Omental fat pad (tissue), 4 donors: ENCODE data around the gene EPS8. TPM values are rescaled to one million over a fixed set of nuclear protein-coding genes. Genes with fewer than 3 reads are reported as not detected.

Source experiments
- ATAC-seq: fragments of 150-250 bp; one replicate; pipeline ENCODE4 v1.9.1; 2016; ENCODE audit warnings: mild to moderate bottlenecking, moderate library complexity; ENCODE audit not compliant: low FRiP score
- DNase-seq: peaks from one replicate; pipeline ENCODE4 v3.0.0-alpha.2; 2019; ENCODE audit warnings: low spot score
- total RNA-seq, 4 donors: library from RNA; depleted of rRNA; stranded (reverse); fragments of >200 nt; gene quantifications; one replicate each; pipeline ENCODE4 v1.1.0, GENCODE V29; 2016
- TF ChIP-seq, protein P1 (sequence below), 3 donors: fragments of 450-650 bp; IDR thresholded peaks; one replicate each; pipeline ENCODE4 v1.5.1; 2016 to 2017; ENCODE audit warnings: antibody characterized with exemption in 3 of 3, mild to moderate bottlenecking in 3 of 3, moderate library complexity in 2 of 3

The EPS8 gene
- total RNA-seq, 4 donors from 2014 or later: 181 to 354 (median 226) TPM

DNA sequence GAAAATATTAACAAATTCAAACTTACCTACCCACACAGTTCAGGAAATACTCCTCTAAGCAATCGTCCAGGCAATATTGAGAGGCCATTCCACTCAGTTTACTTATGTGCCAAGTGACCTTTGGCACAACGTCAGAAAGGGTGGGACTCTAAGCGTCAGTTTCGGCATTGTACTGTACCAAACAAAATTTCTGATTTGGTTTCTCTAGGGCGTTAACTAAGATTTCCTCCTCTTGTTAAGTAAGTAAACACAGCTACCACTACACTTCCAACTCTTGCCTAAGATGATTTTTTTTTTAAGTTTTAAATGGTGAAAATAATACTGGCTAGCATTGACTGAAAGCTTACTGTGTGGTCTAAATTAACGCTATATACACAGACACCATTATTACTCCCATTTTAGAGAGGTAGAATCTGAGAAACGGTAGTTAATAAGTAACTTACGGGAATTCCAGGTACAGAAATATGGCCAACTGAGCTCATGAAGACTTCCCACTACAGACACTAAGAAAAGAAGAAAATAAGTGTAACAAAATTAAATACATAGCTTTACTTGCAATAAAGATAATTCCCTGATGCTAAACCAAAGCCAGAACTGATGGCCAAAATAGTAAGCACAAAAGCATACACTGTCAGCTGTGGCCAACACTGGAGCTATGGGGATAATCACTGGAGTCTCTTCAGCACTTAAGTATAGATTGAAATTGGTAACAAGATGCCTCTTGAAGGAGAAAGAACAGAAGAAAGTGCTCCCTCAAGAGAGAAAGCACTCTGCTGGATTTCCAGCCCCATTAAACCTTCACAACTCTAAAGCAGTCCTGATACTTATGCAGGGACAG, 76.1 kb downstream of the EPS8 start:
- ATAC-seq (no peak), DNase-seq (no peak)
- TF ChIP-seq, protein P1, sequence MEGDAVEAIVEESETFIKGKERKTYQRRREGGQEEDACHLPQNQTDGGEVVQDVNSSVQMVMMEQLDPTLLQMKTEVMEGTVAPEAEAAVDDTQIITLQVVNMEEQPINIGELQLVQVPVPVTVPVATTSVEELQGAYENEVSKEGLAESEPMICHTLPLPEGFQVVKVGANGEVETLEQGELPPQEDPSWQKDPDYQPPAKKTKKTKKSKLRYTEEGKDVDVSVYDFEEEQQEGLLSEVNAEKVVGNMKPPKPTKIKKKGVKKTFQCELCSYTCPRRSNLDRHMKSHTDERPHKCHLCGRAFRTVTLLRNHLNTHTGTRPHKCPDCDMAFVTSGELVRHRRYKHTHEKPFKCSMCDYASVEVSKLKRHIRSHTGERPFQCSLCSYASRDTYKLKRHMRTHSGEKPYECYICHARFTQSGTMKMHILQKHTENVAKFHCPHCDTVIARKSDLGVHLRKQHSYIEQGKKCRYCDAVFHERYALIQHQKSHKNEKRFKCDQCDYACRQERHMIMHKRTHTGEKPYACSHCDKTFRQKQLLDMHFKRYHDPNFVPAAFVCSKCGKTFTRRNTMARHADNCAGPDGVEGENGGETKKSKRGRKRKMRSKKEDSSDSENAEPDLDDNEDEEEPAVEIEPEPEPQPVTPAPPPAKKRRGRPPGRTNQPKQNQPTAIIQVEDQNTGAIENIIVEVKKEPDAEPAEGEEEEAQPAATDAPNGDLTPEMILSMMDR (IDR thresholded peaks at IDR 0.05): no peak

DNA sequence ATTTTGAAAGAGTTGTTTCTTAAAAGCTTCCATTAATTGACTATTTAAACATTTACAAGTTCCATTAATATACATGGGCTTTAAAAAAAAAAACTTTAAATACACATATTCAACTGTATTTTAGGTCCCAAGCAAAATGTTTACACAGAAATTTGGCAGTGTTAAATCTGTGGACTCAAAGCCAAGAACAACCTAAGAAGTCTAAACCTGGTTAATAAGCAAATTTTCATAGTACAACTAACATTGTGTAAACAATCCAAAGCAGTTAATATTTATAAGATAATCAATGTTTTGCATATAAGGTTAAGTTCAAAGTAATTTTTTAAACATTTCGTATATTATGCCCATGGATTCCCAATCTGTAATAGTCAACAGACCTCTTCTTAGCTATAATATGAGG, 77.0 kb downstream of the EPS8 start:
- TF ChIP-seq, protein P1 (IDR thresholded peaks at IDR 0.05): no peak
- ATAC-seq (no peak), DNase-seq (no peak)

DNA sequence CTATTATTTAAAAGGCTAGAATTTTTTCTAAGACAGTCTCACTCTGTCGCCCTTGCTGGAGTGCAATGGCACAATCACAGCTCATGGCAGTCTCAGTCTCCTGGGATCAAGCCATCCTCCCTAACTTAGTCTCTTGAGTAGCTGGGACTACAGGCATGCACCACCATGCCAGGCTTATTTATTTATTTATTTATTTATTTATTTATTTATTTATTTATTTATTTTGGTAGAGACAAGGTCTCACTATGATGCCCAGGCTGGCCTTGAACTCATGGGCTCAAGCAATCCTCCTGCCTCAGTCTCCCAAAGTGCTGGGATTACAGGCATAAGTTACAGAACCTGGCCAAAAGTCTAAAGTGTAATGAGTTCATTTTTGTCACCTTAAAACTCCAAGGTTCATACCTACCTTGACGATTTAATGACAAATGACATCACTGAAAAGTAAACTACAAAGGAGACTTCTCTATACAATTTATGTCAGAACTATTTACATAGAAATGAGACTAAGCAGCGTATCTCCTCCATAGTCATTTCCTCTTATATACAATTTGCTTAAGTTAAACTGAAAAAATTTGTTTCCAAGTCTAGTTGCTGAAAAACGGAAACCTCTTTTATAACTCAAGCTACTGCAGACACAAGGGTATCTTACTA, 78.2 kb downstream of the EPS8 start:
- ATAC-seq (no peak), DNase-seq (no peak)
- TF ChIP-seq, protein P1 (IDR thresholded peaks at IDR 0.05): no peak

DNA sequence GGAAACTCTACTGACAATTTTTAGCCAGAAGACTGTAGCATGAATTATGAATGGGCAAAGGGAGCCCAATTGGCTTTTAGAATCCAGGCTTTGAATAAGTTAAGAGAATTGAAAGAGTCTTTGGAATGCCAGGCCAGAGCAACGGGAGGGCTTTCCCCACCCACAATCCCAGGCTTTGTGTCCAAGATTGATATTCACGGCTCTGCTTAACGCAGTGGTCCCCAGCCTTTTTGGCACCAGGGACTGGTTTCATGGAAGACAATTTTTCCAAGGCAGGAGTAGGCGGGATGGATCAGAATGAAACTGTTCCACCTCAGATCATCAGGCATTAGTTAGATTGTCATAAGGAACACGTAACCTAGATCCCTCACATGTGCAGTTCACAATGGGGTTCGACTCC, 79.6 kb downstream of the EPS8 start:
- ATAC-seq: no peak
- TF ChIP-seq, protein P1 (IDR thresholded peaks at IDR 0.05): no peak
- DNase-seq: no peak

DNA sequence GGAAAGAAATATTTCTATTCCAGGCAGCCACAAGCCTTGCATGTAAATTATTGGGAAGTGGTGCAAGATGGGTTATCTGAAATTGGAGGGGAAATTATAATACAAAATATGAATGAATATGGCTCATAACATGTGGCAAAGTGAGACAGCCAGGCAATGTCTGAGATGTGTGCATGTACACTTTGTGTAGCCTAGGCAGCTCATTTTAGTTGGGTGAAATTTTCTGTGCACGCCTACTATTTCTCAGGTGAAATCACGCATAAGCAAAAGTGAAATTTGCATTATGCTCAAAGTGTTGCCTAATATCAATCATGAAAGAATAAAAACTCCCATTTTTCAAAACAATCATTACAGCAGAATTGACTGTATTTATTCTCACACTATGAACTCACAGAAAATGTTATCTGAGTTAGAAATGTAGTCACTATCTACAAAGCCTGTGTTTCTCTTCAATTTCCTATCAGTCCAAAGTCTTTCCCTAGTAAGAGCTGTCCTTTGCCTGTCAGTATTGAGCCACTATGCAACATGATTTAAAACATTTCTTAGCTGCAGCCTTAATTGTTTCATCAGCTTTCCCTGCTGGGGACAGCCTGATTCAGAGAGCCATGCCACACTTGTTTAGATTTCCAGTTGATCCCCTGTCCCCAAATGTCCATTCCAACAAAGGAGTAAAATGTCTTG, 80.7 kb downstream of the EPS8 start:
- no peak for DNase-seq
- TF ChIP-seq, protein P1 (IDR thresholded peaks at IDR 0.05): no peak
- ATAC-seq: no peak

DNA sequence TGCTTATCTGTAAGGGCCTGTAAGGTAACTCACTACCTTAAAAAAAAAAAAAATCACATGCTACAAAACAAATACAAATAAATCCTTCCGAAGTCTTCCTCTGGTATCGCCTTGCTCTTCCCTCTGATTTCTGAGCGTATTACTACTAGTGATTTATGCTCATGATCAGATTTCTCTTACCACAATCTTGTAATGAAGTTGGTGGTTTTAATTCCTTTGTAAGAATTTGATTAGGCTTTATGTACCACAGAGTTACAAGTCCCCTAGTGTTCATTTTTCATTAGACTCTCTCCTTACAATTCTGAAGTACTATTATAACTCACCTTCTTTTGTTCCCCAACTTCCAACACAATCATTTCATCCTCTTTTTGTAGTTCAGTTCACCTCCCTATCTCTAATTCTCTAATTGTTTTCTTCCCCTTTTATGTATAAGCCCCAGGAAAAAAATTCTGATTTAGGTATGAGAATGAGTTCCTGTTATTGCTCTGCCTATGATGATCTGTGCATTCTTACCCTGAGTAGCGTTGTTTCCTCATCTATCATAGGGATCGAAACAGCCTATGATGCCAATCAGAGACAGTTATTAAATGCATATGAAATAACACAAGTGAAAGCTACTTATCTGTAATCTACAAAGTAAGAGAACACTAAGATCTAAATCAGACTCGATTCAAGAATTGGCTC, 81.5 kb downstream of the EPS8 start:
- no peak for DNase-seq
- TF ChIP-seq, protein P1 (IDR thresholded peaks at IDR 0.05): no peak
- no peak for ATAC-seq
